ENCODE data around the gene NBDY.

NBDY gene

GRCh38 chrX:56795309-56795868 is 66.3 kb downstream of the NBDY start:
- no peak for TF ChIP-seq CTCF (IDR thresholded peaks at IDR 0.05; ENCODE audit: control insufficient read depth, insufficient read depth, low read depth, low read length, missing control alignments)
- no peak for DNase-seq (ENCODE audit: low read depth)
- H3K4me3 ChIP-seq (ENCODE audit: control insufficient read depth, low read depth, low read length), result no peak overlapping the region

GRCh38 chrX:56796641-56797395 is 67.8 kb downstream of the NBDY start:
- DNase-seq (ENCODE audit: low read depth), result no peak
- H3K4me3 ChIP-seq (ENCODE audit: control insufficient read depth, low read depth, low read length), result no peak overlapping the region
- no peak for TF ChIP-seq CTCF (IDR thresholded peaks at IDR 0.05; ENCODE audit: control insufficient read depth, insufficient read depth, low read depth, low read length, missing control alignments)

DNA sequence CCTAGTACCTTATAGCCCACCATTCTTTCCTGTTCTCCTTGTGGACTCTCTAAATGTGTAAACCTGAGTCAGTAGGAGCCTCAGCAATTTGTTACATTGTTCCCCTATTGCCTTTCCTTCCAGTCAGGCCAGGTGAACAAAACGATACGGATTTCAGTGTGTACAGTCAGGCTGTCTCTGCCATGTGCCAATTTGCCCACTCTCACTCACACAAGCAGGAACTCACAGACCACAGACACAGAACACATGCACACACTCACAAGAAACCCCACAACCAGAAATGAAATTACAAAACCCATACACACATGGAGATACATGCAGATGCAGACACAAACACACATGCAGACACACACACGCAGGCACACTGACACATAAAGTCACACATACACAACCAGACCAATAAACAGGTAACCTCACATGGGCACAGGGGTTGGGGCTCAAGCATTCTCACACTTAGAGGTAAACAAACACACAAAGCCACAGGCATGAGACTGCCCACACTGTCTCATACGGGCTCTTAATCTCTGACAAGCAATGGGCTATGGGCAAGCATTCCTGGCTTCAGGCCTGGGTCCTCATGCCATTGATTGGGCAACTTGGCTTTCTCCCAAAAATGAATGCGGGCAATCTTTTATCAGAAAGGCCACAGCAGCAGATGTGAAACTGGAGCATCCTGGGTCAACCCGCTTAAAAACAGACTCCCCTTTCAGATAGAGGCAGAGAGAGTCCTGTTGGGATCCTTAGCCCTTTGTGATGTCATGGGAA is 68.7 kb downstream of the NBDY start:
- no peak for DNase-seq (ENCODE audit: low read depth)

DNA sequence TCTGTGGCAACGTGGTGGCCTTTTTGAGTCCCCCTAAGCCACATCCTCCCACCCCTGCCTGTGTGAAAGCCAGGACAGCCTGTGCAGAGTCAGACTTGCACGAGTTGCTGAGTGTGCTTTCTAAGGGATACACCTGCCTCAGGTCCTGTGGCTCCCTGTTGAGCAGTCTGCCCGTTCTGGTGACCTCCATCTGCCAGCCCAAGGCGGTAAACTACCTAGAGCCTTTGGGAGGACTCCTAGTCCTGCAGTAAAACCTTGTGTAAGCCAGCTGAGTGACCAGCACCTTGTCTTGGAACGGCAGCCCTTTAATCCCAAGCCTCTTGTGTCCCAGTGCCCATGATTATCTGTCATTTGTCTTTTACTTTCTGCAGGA is 69.3 kb downstream of the NBDY start:
- H3K4me3 ChIP-seq (ENCODE audit: control insufficient read depth, low read depth, low read length), result no peak overlapping the region
- TF ChIP-seq CTCF (IDR thresholded peaks at IDR 0.05; ENCODE audit: control insufficient read depth, insufficient read depth, low read depth, low read length, missing control alignments), result no peak
- DNase-seq (ENCODE audit: low read depth), result no peak

More for the DNA sequence above, 68.7 kb downstream of the NBDY start:
- H3K4me3 ChIP-seq (ENCODE audit: control insufficient read depth, low read depth, low read length), result no peak overlapping the region
- no peak for TF ChIP-seq CTCF (IDR thresholded peaks at IDR 0.05; ENCODE audit: control insufficient read depth, insufficient read depth, low read depth, low read length, missing control alignments)

GRCh38 chrX:56798866-56799758 is 70.1 kb downstream of the NBDY start:
- no peak for TF ChIP-seq CTCF (IDR thresholded peaks at IDR 0.05; ENCODE audit: control insufficient read depth, insufficient read depth, low read depth, low read length, missing control alignments)
- no peak for DNase-seq (ENCODE audit: low read depth)
- H3K4me3 ChIP-seq (ENCODE audit: control insufficient read depth, low read depth, low read length), result no peak overlapping the region

GRCh38 chrX:56800307-56800706 is 71.3 kb downstream of the NBDY start:
- no peak for TF ChIP-seq CTCF (IDR thresholded peaks at IDR 0.05; ENCODE audit: control insufficient read depth, insufficient read depth, low read depth, low read length, missing control alignments)
- H3K4me3 ChIP-seq (ENCODE audit: control insufficient read depth, low read depth, low read length), result no peak overlapping the region
- DNase-seq (ENCODE audit: low read depth), result no peak

Measured in AG09309 (cell line).